Umbilical cord (tissue), 2 donors: ENCODE results near the gene UNC5CL. TPM values are rescaled to one million over a fixed set of nuclear protein-coding genes. Genes with fewer than 3 reads are reported as not detected.
"Not testable (repeated sequence)": the region's sequence is repeated elsewhere in the genome, so short reads cannot be mapped to it uniquely, and the experiment has no call there.

ENCODE experiments used
- DNase-seq: peaks from one replicate; pipeline ENCODE4 v3.0.0-alpha.2; 2015; ENCODE audit warnings: low spot score
- total RNA-seq: library from RNA; depleted of rRNA; stranded (reverse); fragments of >200 nt; gene quantifications from one replicate; pipeline ENCODE4 v1.2.3, GENCODE V29; 2014; ENCODE audit warnings: low replicate concordance; ENCODE audit not compliant: insufficient read depth

Gene UNC5CL
- total RNA-seq, 1 donor from 2014 or later, result not detected

DNA sequence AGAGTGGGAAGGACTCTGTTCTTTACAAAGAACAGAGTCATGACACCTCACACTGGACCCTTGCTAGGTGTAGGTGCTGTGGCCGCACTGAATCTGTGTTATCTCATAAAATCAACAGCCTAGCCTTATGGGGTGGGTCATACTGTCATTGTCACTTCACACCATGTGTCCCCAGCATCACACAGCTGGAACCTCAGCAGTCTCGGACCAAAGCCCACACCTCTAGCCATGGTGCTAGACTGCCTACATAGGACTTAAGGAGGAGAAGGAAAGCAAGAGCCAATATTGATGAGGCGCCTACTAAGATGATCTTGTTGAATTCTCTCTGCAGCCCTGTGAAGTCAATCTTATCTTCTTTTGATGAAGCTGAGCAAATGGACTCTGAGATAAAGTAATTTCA lies 31.0 kb downstream of the UNC5CL start:
- no peak for DNase-seq

DNA sequence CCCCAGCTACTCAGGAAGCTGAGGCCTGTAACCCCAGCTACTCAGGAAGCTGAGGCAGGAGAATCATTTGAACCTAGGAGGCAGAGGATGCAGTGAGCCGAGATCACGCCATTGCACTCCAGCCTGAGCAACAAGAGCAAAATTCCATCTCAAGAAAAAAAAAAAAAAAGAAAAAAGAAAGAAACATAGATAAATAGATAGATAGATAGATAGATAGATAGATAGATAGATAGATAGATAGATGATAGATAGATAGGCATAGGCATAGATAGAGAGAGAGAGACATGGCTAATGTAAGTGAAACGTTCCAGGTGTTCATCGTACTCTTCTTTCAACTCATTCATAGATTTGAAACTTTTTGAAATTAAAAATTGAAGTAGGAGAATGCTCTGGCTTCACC lies 32.0 kb downstream of the UNC5CL start:
- DNase-seq, result not testable (repeated sequence)

GRCh38 chr6:41006217-41006616 lies 32.8 kb downstream of the UNC5CL start:
- DNase-seq, result peak; percentile 60

- DNase-seq, result no peak
Observed at GRCh38 chr6:41002168-41002567, 36.9 kb downstream of the UNC5CL start.

DNA sequence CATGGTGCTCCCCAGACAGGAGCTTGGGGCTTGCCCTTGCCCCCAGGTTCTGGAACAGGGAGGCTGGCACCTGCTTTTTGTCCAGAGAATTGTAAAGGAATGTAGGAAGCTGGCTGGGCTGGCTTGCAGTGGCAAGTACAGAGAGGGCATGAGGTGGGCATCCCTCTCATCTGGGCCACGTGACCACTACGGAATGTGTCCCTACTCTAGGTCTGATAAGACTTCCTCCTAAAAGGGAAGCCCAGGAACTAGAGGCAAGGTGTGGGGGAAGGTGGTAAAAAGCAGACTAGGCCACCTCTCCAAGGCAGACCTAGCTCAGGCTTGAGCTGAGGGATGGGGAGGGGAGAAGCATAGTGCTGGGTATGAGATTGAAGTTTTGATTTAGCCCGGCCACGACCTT lies 38.8 kb downstream of the UNC5CL start:
- no peak for DNase-seq

DNA sequence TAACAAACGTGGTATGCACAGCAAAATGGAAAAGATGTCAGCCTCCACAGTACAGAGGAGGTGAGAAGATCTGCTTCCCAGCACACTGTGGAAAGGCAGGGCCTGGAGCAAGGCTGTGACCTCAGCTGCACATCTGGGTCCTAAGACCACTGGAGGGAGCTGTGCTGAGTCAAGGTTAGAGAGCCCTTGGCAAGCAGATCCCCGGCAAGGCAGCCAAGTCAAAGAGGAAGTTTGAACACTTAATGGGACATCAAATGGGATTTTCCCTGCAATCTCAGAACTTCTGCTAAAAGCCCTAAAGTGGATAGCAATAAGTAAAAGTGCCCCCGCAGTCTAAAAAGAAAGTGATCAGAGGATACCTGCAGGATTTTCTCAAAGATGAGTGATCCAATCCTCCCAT lies 39.5 kb downstream of the UNC5CL start:
- no peak for DNase-seq

GRCh38 chr6:40998661-40999060 lies 40.4 kb downstream of the UNC5CL start:
- no peak for DNase-seq

DNA sequence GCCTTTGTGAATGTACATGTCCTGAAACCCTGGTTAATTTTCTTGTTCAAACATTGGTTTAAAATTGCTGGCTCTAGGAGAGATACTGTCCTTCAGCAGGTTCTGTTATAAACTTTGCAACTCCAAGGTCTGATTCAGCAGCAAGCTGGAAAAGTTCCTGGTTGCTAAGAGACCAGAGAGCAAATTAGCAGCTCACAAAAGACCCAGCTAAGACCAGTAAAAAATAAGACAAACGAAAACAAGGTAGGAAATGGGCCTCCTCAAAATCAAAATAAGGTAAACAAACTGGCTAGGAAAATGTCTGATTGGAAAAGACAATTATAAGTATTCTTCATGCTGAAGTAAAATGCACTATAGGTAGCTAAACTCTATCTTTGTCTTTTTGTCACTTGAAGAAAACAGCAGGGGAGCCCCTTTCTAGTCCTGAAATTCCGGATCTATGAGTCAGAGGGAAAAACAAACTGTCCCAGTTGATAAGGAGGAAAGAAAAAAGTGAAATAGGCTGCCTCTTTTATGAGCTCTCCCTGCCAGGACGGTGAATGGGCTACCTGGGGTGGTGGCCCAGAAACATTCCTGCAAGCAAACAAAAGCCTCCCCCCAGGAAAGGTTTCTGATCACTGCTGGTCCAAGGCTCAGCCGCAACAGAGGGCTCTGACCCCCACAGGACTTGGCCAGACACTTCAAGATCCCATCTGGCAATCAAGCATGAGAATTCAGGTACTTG lies 41.6 kb downstream of the UNC5CL start:
- peak; percentile 55 for DNase-seq

DNA sequence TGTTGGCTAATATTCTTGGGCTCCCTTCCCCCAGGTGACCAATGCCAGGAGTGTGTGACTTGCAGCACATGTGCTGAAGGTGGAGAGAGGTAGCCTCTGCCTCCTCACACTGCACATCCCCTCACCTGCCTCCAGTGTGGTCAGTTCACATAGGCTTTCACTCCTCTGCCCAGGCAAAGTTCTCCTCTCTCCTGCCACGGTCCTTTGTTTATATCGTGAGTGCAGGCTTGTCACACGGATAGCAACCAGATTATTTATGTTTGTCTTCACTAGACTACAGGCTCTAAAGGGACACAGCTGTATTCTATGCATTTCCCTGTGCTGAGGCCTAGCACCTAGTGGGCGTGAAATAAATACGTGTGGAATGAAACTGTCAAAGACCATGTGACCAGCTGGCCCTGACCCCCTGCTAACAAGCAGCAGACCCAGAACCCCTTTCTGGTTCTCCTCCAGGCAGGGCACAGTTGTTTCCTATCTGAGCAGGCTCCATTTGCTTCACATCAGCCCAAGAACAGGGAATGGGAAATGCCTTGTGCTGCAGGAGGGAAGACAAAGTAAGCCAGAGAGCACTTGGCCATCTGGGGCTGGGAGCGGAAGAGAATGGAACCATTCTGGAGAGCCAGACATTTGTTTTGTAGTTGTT lies 42.3 kb downstream of the UNC5CL start:
- peak; percentile 4 for DNase-seq

DNA sequence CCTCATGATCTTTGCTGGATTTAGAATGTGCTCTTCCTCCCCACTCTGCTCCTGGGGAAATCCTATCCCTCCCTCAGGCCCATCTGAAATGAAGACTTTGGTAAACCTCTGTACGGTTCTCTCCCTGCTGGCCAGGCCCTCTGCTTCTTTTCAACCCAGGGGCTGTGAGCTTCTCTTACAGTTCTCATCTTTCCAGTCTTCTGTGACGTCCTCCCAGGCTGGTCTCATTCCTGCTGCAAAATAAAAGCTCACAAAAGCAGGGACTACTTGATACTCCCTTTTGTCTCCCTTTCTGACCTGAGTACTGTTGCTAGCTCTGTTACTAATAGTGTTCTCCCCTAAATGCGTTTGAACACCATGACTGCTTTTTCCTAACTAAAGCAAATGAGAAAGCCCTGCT lies 46.3 kb downstream of the UNC5CL start:
- DNase-seq, result no peak

GRCh38 chr6:40990301-40990700 lies 48.7 kb downstream of the UNC5CL start:
- DNase-seq, result no peak

GRCh38 chr6:40989204-40990169 lies 49.5 kb downstream of the UNC5CL start:
- DNase-seq, result no peak

DNA sequence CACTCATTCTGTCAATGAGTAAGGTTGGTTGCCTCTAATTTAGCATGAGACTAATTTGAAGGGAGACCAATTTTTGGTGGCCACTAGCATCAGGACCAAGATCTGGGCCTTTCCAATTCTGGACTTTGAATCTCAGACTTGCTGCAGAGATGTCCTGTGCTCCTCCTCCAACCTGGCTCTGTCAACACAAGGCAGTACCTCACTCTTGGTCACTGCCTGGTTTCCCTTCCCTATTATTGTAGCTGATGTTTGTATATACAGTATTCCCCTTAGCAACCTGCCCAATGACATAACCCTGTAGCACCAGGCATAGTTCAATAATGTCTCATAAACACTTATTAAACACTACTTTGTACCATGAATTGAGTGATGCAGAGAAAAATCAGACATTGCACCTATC lies 50.4 kb downstream of the UNC5CL start:
- no peak for DNase-seq

DNA sequence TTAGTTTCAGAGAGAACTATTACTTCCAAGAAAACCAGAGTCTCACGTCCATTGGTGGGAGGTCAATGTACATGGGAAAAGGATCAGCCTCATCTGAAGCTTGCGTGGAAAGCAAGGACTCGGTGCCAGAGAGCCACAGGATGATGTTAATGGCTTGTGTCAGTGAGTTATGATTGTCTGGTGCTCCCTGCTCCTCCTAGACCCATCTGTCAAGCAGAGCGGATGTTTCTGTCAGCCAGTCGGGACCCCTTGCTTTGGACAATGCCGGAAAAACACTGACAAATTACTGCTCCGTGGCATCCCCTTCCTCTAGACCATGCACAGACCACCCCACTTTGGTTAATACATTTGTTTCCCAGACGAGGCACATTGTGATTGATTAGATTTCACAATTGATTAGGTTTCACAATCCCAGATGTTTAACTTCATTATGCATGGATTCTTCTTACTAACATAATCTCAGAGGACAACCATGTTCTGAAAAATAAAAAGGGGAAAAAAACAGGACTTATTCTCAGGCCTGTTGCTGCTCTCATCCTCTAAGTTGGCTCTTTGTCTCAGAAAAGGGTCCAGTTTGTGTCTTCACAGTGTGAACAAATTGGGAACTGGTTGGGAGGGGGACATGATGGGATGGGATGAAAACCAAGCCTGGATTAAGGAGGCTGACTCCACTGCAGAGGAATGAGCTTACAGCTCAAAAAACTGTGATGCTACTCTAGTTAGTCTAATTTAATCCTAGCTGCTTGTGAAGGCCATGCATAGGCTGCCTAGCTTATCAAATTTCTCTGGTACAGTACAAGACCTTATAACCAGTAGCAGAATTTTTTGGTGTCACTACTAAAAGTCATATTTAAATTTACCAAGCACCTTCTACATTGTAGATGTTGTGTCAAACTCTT lies 51.9 kb downstream of the UNC5CL start:
- no peak for DNase-seq

GRCh38 chr6:40986364-40986763 lies 52.7 kb downstream of the UNC5CL start:
- no peak for DNase-seq

- no peak for DNase-seq
Observed at GRCh38 chr6:40983752-40984151, 55.3 kb downstream of the UNC5CL start.

GRCh38 chr6:40982917-40983316 lies 56.1 kb downstream of the UNC5CL start:
- DNase-seq, result no peak

DNA sequence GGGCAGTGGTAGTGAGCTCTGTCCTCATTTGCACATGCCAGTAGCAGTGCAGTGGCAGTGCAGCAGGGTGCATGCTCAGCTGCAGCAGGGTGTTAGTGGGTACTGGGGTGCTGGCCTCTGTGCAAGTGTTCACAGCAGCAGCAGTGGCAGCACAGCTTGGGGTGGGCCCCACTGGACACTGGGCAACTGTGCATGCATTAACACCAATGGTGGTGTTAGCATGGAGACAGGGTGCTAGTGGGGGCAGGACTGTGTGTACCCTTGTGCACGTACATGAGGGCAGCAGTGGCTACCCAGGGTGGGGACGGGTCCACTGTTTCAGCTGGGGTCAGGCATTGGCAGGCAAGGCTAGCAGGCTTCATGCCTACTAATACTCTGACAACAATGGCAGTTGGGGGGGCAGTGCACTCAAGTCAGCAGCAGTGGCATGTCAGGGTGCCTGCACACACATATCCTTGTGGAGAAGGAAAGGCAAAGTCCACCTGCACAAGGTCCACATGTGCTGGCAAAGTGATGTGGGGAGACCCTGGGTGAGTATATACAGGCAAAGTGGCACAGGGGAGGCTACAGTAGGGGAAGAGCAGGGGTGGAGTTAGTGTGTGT lies 60.2 kb downstream of the UNC5CL start:
- DNase-seq, result no peak

- DNase-seq, result no peak
Observed at GRCh38 chr6:40977695-40978094, 61.3 kb downstream of the UNC5CL start.

DNA sequence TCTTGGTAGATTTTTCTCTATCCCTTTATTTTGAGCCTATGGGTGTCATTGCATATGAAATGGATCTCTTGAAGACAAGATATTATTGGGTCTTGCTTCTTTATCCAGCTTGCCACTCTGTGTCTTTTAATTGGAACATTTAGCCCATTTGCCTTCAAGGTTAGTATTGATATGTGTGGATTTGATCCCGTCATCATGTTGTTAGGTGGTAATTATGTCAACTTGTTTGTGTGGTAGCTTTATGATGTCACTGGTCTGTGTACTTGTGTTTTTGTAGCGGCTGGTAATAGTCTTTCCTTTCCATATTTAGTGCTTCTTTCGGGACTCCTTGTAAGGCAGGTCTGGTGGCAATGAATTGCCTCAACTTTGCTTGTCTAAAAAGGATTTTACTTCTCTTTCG lies 61.9 kb downstream of the UNC5CL start:
- no peak for DNase-seq
